ENCODE data around the gene PRSS27. TPM values are rescaled to one million over a fixed set of nuclear protein-coding genes. Genes with fewer than 3 reads are reported as not detected.

The PRSS27 gene
- total RNA-seq, 4 donors from 2014 or later, result 0.75 to 4.2 (median 2.2) TPM

DNA sequence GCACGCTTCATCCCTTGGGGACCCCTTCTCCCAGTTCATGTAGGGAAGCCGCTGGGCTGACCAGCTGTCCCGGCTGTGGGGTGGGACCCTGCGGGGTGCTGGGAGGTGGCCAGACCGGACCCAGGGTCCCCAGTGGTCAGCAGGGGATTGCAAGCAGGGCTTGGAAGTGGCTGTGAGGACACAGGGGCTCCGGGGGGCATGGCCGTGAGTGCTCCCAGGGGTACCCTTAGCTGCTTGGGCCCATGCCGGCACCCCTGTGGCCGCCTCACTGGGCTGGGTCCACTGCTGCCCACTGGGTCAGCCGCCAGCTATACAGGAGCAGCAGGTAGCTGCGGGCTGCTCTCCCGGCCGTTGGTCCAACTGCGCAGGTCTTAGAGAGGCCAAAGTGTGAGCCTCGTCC is 18.8 kb downstream of the PRSS27 start:
- Histone ChIP-seq H3K36me3 (peaks cover 62 to 100% (median 94%) of the 10 kb centered on the region in 4 donors), H3K27ac (replicated peaks in 1 of 4) (no peak overlapping the region), H3K9me3 (no peaks in the 10 kb centered on the region), H3K4me3 (no peak overlapping the region), H3K4me1 (peaks cover 0 to 9% (median 0%) of the 10 kb centered on the region in 4 donors), H3K27me3 (no peaks in the 10 kb centered on the region)
- DNase-seq (ENCODE audit: extremely low spot score), result no peak
- 93% methylated on average over 6 of the region's 15 CpGs for WGBS
- TF ChIP-seq POLR2AphosphoS5 (IDR thresholded peaks at IDR 0.05), result no peak
- TF ChIP-seq, protein P1, sequence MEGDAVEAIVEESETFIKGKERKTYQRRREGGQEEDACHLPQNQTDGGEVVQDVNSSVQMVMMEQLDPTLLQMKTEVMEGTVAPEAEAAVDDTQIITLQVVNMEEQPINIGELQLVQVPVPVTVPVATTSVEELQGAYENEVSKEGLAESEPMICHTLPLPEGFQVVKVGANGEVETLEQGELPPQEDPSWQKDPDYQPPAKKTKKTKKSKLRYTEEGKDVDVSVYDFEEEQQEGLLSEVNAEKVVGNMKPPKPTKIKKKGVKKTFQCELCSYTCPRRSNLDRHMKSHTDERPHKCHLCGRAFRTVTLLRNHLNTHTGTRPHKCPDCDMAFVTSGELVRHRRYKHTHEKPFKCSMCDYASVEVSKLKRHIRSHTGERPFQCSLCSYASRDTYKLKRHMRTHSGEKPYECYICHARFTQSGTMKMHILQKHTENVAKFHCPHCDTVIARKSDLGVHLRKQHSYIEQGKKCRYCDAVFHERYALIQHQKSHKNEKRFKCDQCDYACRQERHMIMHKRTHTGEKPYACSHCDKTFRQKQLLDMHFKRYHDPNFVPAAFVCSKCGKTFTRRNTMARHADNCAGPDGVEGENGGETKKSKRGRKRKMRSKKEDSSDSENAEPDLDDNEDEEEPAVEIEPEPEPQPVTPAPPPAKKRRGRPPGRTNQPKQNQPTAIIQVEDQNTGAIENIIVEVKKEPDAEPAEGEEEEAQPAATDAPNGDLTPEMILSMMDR (IDR thresholded peaks at IDR 0.05), result no peak
- no peak for TF ChIP-seq EP300 (IDR thresholded peaks at IDR 0.05)
- TF ChIP-seq POLR2A (IDR thresholded peaks at IDR 0.05; ENCODE audit: low read depth), result no peak
- intact Hi-C loops (cut with DNase I), result no loop called here

DNA sequence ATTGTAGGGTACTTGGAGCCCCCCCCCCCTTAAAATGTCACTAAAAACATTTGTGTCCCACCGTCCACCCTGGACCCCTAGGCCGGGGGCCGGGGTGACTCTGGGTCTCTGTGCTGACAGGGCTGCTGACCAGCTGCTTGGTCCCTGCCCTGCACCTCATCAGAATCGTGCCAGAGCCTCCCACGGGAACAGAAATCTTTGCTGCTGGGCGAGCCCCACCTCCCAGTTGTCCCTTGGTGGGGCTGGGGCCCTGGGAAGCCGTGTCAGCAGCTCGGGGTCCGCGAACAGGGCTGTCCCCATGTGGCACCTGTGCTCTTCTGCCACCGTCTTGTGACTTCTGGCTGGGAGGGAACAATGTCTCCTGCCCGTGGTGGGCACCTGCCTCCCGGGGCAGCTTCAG is 19.2 kb downstream of the PRSS27 start:
- peaks cover 57 to 95% (median 91%) of the 10 kb centered on the region in 4 donors for H3K36me3 ChIP-seq
- DNase-seq (ENCODE audit: extremely low spot score), result no peak
- TF ChIP-seq EP300 (IDR thresholded peaks at IDR 0.05) (no peak), POLR2A (IDR thresholded peaks at IDR 0.05; ENCODE audit: low read depth) (no peak), POLR2AphosphoS5 (IDR thresholded peaks at IDR 0.05) (no peak)
- TF ChIP-seq, protein P1 (IDR thresholded peaks at IDR 0.05), result no peak
- intact Hi-C loops (cut with DNase I), result no loop called here
- H3K4me3 ChIP-seq, result no peak overlapping the region
- H3K4me1 ChIP-seq, result peaks cover 0 to 9% (median 0%) of the 10 kb centered on the region in 4 donors
- H3K27ac ChIP-seq (replicated peaks in 1 of 4), result no peak overlapping the region
- WGBS, result 85% methylated on average over 5 of the region's 13 CpGs
- no peaks in the 10 kb centered on the region for H3K27me3 ChIP-seq
- no peaks in the 10 kb centered on the region for H3K9me3 ChIP-seq

DNA sequence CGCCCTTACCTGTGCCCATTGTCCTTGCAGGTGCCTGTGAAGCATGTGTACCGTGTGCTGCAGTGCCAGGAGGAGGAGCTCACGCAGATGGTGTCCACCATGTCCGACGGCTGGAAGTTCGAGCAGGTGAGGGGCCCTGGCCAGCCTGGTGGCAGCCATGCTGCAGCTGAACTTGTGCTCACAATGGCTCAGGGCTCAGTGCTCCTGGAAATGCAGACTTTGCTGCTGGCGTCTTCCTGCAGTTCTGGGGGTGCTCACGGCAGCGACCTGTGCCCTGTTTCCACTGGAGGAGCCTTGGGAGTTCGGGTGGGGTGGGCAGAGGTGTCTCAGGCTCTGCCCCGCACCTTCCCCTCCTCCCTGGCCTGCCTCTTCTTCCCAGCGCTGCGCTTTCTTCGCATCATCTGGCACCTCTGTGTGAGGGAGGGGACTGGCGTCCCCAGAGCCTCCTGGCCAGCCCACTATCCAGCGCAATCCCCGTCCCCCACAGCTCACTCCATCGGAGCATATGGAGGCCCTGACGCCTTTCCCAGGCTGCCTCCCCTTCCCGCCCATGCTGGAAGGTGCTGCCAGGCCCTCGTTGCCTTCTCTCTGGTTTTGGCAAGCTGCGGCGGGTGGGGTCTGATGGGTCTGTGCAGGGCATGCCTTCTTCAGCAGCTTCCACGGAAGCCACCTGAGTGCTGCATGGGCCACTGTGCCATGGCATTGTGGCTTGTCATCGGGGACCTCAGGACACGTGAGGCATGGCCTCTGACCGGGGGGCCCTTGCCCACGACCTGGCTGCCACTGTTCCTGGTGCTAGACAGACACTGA is 20.0 kb downstream of the PRSS27 start:
- TF ChIP-seq POLR2AphosphoS5 (IDR thresholded peaks at IDR 0.05) (no peak), EP300 (IDR thresholded peaks at IDR 0.05) (no peak), POLR2A (IDR thresholded peaks at IDR 0.05; ENCODE audit: low read depth) (no peak)
- TF ChIP-seq, protein P1 (IDR thresholded peaks at IDR 0.05), result no peak
- WGBS, result 94% methylated on average over 19 of the region's 28 CpGs
- H3K9me3 ChIP-seq, result no peaks in the 10 kb centered on the region
- peaks cover 55 to 87% (median 84%) of the 10 kb centered on the region in 4 donors for H3K36me3 ChIP-seq
- H3K27ac ChIP-seq (replicated peaks in 1 of 4), result no peak overlapping the region
- intact Hi-C loops (cut with DNase I), result no loop called here
- no peak for DNase-seq (ENCODE audit: extremely low spot score)
- H3K4me1 ChIP-seq, result peaks cover 0 to 9% (median 0%) of the 10 kb centered on the region in 4 donors
- no peak overlapping the region for H3K4me3 ChIP-seq
- H3K27me3 ChIP-seq, result no peaks in the 10 kb centered on the region

DNA sequence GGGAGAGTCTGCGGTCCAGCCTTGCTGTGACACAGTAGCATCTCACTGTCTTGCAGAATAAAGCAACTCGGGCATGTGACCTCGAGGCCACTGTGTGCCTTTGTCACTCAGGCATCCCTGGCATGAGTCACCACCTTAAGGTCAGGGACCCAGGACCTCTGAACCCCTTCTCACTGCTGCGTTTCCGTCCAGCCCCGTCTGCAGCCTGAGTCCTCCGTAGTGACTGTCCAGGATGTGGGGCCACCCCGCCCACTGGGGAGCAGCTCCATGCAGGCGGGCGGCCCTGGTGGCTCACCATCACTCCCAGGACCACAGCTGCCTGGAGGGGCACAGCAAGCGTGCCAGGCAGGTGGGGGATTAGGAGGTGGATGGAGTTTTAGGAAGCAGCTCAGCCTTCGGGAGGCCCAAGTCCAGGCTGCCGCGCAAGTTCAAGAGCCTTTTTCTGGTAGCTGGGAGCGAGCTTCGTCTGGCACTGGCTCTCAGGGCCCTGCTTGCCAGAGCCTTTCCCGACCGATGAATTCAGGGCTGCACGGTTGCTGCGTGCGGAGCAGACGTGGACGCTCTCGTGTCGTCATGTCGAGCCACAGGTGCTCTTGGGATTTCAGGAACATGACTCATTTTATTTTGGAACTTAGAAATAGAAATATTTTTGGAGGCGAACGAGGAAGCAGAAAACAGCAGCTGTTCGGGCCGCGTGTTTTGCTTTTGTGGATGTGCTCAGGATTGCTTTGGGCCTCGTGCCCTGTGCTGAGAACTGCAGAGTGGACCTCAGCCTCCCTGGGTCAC is 20.9 kb downstream of the PRSS27 start:
- no peak for TF ChIP-seq POLR2AphosphoS5 (IDR thresholded peaks at IDR 0.05)
- no peak for TF ChIP-seq POLR2A (IDR thresholded peaks at IDR 0.05; ENCODE audit: low read depth)
- TF ChIP-seq EP300 (IDR thresholded peaks at IDR 0.05), result no peak
- TF ChIP-seq, protein P1 (IDR thresholded peaks at IDR 0.05), result no peak
- no peaks in the 10 kb centered on the region for H3K9me3 ChIP-seq
- 89% methylated on average over 20 of the region's 32 CpGs for WGBS
- peaks cover 49 to 79% (median 76%) of the 10 kb centered on the region in 4 donors for H3K36me3 ChIP-seq
- no peak for DNase-seq (ENCODE audit: extremely low spot score)
- H3K27ac ChIP-seq (replicated peaks in 1 of 4), result no peak overlapping the region
- H3K27me3 ChIP-seq, result no peaks in the 10 kb centered on the region
- peaks cover 0 to 6% (median 0%) of the 10 kb centered on the region in 4 donors for H3K4me1 ChIP-seq
- intact Hi-C loops (cut with DNase I), result no loop called here
- no peak overlapping the region for H3K4me3 ChIP-seq

Data from esophagus muscularis mucosa (tissue), 4 donors.